H1 (cell line): ENCODE results near the gene ALG14. TPM values are rescaled to one million over a fixed set of nuclear protein-coding genes. Genes with fewer than 3 reads are reported as not detected.

Experiments used
- CTCF ChIA-PET: fragments of 300-600 bp; sonication (Branson Sonifier 250); formaldehyde crosslinking; loops from one replicate; lab custom pipeline; 2021; ENCODE audit not compliant: partially characterized antibody; lab: Charles Lee
- POLR2A ChIA-PET: fragments of 300-600 bp; sonication (Branson Sonifier 250); formaldehyde crosslinking; loops from one replicate; lab custom pipeline; 2021; ENCODE audit warnings: inconsistent platforms; ENCODE audit not compliant: partially characterized antibody; lab: Charles Lee
- DNase-seq, 2 experiments: peaks; one replicate each; pipeline versions ENCODE4 v3.0.0 to v3.0.0-alpha.2; 2010 to 2022; ENCODE audit warnings: low spot score in 2 of 2, low read depth in 1 of 2, mixed read lengths in 1 of 2
- FAIRE-seq: peaks from 2 replicates; lab custom pipeline; 2011; peaks lifted over from hg19 to GRCh38; lab: Jason Lieb, UNC
- H2AFZ ChIP-seq: 2 replicates; pipeline ENCODE4 v1.8.1; 2012; ENCODE audit warnings: low read length, inconsistent platforms
- H2AK5ac ChIP-seq: 2 replicates; pipeline ENCODE4 v1.6.1; 2013; ENCODE audit warnings: low read depth, low read length
- H2BK120ac ChIP-seq: replicated peaks from 2 replicates; pipeline ENCODE3; 2013; ENCODE audit warnings: low read depth, low read length, inconsistent platforms
- H2BK12ac ChIP-seq: 2 replicates; pipeline ENCODE4 v1.6.1; 2013; ENCODE audit warnings: low read depth, low read length
- H2BK15ac ChIP-seq: 2 replicates; pipeline ENCODE4 v1.6.1; 2013; ENCODE audit warnings: low read length
- H2BK20ac ChIP-seq: 2 replicates; pipeline ENCODE4 v1.6.1; 2013; ENCODE audit warnings: low read length
- H2BK5ac ChIP-seq: 2 replicates; pipeline ENCODE4 v1.6.1; 2013; ENCODE audit warnings: low read depth, low read length
- H3K14ac ChIP-seq: 2 replicates; pipeline ENCODE4 v1.6.1; 2013; ENCODE audit warnings: inconsistent platforms; ENCODE audit not compliant: insufficient read length
- H3K18ac ChIP-seq: 2 replicates; pipeline ENCODE4 v1.6.1; 2013; ENCODE audit warnings: low read length; ENCODE audit errors: extremely low read depth
- H3K23ac ChIP-seq: 2 replicates; pipeline ENCODE4 v1.6.1; 2013; ENCODE audit warnings: inconsistent platforms; ENCODE audit not compliant: insufficient read length
- H3K23me2 ChIP-seq: 2 replicates; pipeline ENCODE4 v1.6.1; 2013; ENCODE audit warnings: low read depth, low read length
- H3K27ac ChIP-seq: 2 replicates; pipeline ENCODE4 v1.6.1; 2011; ENCODE audit warnings: low read depth, low read length, inconsistent platforms
- H3K27me3 ChIP-seq, 4 experiments: replicated peaks in 1 of 4; 1 replicate in 1 of 4; 2 replicates in 3 of 4; pipeline versions ENCODE4 v1.6.1 to v1.8.1; 2011 to 2013; ENCODE audit warnings: low read length in 3 of 4, mild to moderate bottlenecking in 3 of 4, inconsistent platforms in 2 of 4, mixed read lengths in 2 of 4, moderate library complexity in 1 of 4; ENCODE audit not compliant: control insufficient read depth in 3 of 4, insufficient read depth in 3 of 4; ENCODE audit errors: extremely low read depth in 1 of 4
- H3K36me3 ChIP-seq, 4 experiments: 2 replicates each; pipeline versions ENCODE4 v1.6.1 to v1.8.1; 2011 to 2013; ENCODE audit warnings: mild to moderate bottlenecking in 4 of 4, low read length in 3 of 4, moderate library complexity in 2 of 4, control low read depth in 1 of 4, inconsistent platforms in 1 of 4; ENCODE audit not compliant: insufficient read depth in 4 of 4, control insufficient read depth in 2 of 4
- H3K4ac ChIP-seq: replicated peaks from 2 replicates; pipeline ENCODE3; 2013; ENCODE audit warnings: low read length, low read depth, mixed read lengths, inconsistent platforms; ENCODE audit not compliant: insufficient read length
- H3K4me1 ChIP-seq, 4 experiments: replicated peaks in 1 of 4; 1 replicate in 1 of 4; 2 replicates in 3 of 4; pipeline versions ENCODE4 v1.6.1 to v1.8.1; 2011 to 2013; ENCODE audit warnings: low read length in 3 of 4, inconsistent platforms in 2 of 4, mixed read lengths in 1 of 4; ENCODE audit not compliant: insufficient read depth in 4 of 4, control insufficient read depth in 3 of 4
- H3K4me2 ChIP-seq, 2 experiments: 2 replicates each; pipeline versions ENCODE4 v1.6.1 to v1.8.1; 2011 to 2013; ENCODE audit warnings: low read depth in 2 of 2, low read length in 2 of 2, control low read depth in 1 of 2, inconsistent platforms in 1 of 2, mild to moderate bottlenecking in 1 of 2; ENCODE audit not compliant: insufficient read depth in 1 of 2
- H3K4me3 ChIP-seq, 4 experiments: fragments of 200-600, 300-600 bp in 1 of 4; sonication (generic), shearing (Covaris generic), sonication (Bioruptor Twin) in 1 of 4; 2 replicates each; pipeline versions ENCODE4 v1.5.1 to v1.8.1; 2011 to 2016; ENCODE audit warnings: low read length in 4 of 4, low read depth in 3 of 4, control low read depth in 2 of 4, inconsistent platforms in 2 of 4, mild to moderate bottlenecking in 2 of 4, mixed read lengths in 1 of 4, moderate library complexity in 1 of 4; ENCODE audit not compliant: insufficient read depth in 2 of 4; ENCODE audit errors: extremely low read depth in 1 of 4
- H3K56ac ChIP-seq: replicated peaks from 2 replicates; pipeline ENCODE3; 2013; ENCODE audit warnings: low read depth, mild to moderate bottlenecking, mixed read lengths, low read length, inconsistent platforms; ENCODE audit not compliant: insufficient read length
- H3K79me1 ChIP-seq: 2 replicates; pipeline ENCODE4 v1.6.1; 2013; ENCODE audit warnings: low read depth, low read length, control low read depth
- H3K79me2 ChIP-seq, 2 experiments: 2 replicates each; pipeline versions ENCODE4 v1.6.1 to v1.8.1; 2012 to 2013; ENCODE audit warnings: low read length in 2 of 2, mild to moderate bottlenecking in 2 of 2, inconsistent platforms in 1 of 2; ENCODE audit not compliant: insufficient read depth in 2 of 2, control insufficient read depth in 1 of 2
- H3K9ac ChIP-seq, 4 experiments: replicated peaks in 1 of 4; 1 replicate in 1 of 4; 2 replicates in 3 of 4; pipeline versions ENCODE4 v1.6.1 to v1.8.1; 2011 to 2013; ENCODE audit warnings: low read depth in 3 of 4, low read length in 3 of 4, control low read depth in 2 of 4, mild to moderate bottlenecking in 2 of 4, moderate library complexity in 2 of 4, inconsistent platforms in 1 of 4; ENCODE audit errors: extremely low read depth in 1 of 4
- H3K9me3 ChIP-seq, 2 experiments: 2 replicates each; pipeline versions ENCODE4 v1.6.1 to v1.8.1; 2012 to 2013; ENCODE audit warnings: mild to moderate bottlenecking in 2 of 2, moderate library complexity in 2 of 2, control low read depth in 1 of 2, inconsistent platforms in 1 of 2, low read depth in 1 of 2, low read length in 1 of 2, mixed read lengths in 1 of 2; ENCODE audit not compliant: insufficient read depth in 2 of 2
- H4K20me1 ChIP-seq, 2 experiments: replicated peaks in 1 of 2; 2 replicates each; pipeline versions ENCODE3 to v1.8.1; 2011 to 2013; ENCODE audit warnings: inconsistent platforms in 2 of 2, low read length in 2 of 2, mild to moderate bottlenecking in 1 of 2; ENCODE audit not compliant: insufficient read depth in 2 of 2, control insufficient read depth in 1 of 2
- H4K5ac ChIP-seq: 2 replicates; pipeline ENCODE4 v1.6.1; 2013; ENCODE audit warnings: low read length, low read depth, mixed read lengths, inconsistent platforms; ENCODE audit not compliant: insufficient read length
- H4K8ac ChIP-seq: 2 replicates; pipeline ENCODE4 v1.8.0; 2013; ENCODE audit warnings: mild to moderate bottlenecking, moderate library complexity, low read length, inconsistent platforms; ENCODE audit not compliant: insufficient read depth; ENCODE audit errors: extremely low read depth
- H4K91ac ChIP-seq: replicated peaks from 2 replicates; pipeline ENCODE3; 2013; ENCODE audit warnings: low read length, mixed read lengths, inconsistent platforms; ENCODE audit not compliant: insufficient read length
- BACH1 ChIP-seq: IDR thresholded peaks from 2 replicates; pipeline ENCODE4 v1.6.1; 2012; ENCODE audit warnings: low read length, improper control_type of control experiment
- WGBS, 2 experiments: shearing (Covaris generic) in 1 of 2; methylation state at CpG; one replicate each; pipeline versions ENCODE4 v1.1.6 to v1.1.7; 2013 to 2015; ENCODE audit warnings: low lambda C conversion rate in 2 of 2, mixed read lengths in 2 of 2, inconsistent platforms in 1 of 2, low coverage in 1 of 2, missing lambda C conversion rate in 1 of 2; ENCODE audit not compliant: insufficient replicate concordance in 2 of 2, insufficient coverage in 1 of 2, insufficient read length in 1 of 2; ENCODE audit errors: extremely low coverage in 1 of 2, missing lambda C conversion rate in 1 of 2; 5-methylcytosine and 5-hydroxymethylcytosine counted together
- polyA plus RNA-seq, 7 experiments: library from polyadenylated mRNA; depleted of rRNA in 3 of 7; stranded (reverse) in 5 of 7; unstranded in 2 of 7; fragments of >200 nt in 5 of 7; fragments of 200-250 nt in 2 of 7; gene quantifications; 1 replicate in 5 of 7; 2 replicates in 1 of 7; 4 replicates in 1 of 7; pipeline versions ENCODE4 v1.2.1 to v1.2.3, GENCODE V29; 2011 to 2013; ENCODE audit warnings: missing spikeins in 2 of 7, mixed read lengths in 2 of 7
- total RNA-seq: library from RNA; stranded (reverse); fragmentation: NEBNext Ultra II Directional; extraction: Animal tissue kit (Norgen Biotek cat#: 25700); gene quantifications from 2 replicates; pipeline ENCODE4 v1.2.1, GENCODE V29; 2021

ALG14 gene
- total and polyA plus RNA-seq, 2 of the 8 experiments (the other 6 are each of a cell fraction or from before 2014, with no cell fraction given) = 0.95 to 1.3 TPM

- Histone ChIP-seq H3K79me1 (no peaks in the 10 kb centered on the region), H2AFZ (no peak overlapping the region), H3K14ac (no peak overlapping the region), H3K56ac (no peak overlapping the region), H3K27ac (no peak overlapping the region), H3K9ac (no peak overlapping the region), H3K9me3 (no peaks in the 10 kb centered on the region), H2BK5ac (no peak overlapping the region), H3K4me3 (no peak overlapping the region), H3K18ac (no peak overlapping the region), H2BK15ac (no peak overlapping the region), H3K4ac (no peak overlapping the region), H4K20me1 (no peaks in the 10 kb centered on the region), H4K91ac (no peak overlapping the region), H3K4me2 (no peak overlapping the region), H4K8ac (no peak overlapping the region), H3K4me1 (no peaks in the 10 kb centered on the region), H3K23ac (no peak overlapping the region), H4K5ac (no peak overlapping the region), H2BK12ac (no peak overlapping the region), H3K36me3 (no peaks in the 10 kb centered on the region), H2BK20ac (no peak overlapping the region), H3K23me2 (no peaks in the 10 kb centered on the region), H3K27me3 (no peaks in the 10 kb centered on the region), H2BK120ac (no peak overlapping the region), H2AK5ac (no peak overlapping the region), H3K79me2 (no peaks in the 10 kb centered on the region)
- DNase-seq = no peak
- FAIRE-seq = no peak
- WGBS, 2 experiments = 80% methylated on average over 5 of the region's 5 CpGs; no CpG with 5 or more reads in 1 of the 2 experiments
- ChIA-PET POLR2A (interaction anchor here (0.7 kb wide), 1 partner anchor 45 kb away, joined by 3 read pairs; no protein-coding TSS in a partner anchor), CTCF (interaction anchor here (1.0 kb wide), 1 partner anchor 213 kb away, joined by 3 read pairs; no protein-coding TSS in a partner anchor)
- TF ChIP-seq BACH1 = no peak
Observed at GRCh38 chr1:95067568-95067967, 5.2 kb downstream of the ALG14 start.
